GM13976 (cell line): ENCODE data around the gene PTHLH.

Source experiments
- DNase-seq: peaks from one replicate; pipeline ENCODE4 v3.0.0; 2012; ENCODE audit warnings: low spot score
- CTCF ChIP-seq: IDR thresholded peaks from 2 replicates; pipeline ENCODE4 v1.5.1; 2012; ENCODE audit warnings: borderline replicate concordance, mild to moderate bottlenecking; ENCODE audit not compliant: insufficient read depth; ENCODE audit errors: extremely low read depth, missing control alignments, control extremely low read depth
- in situ Hi-C: fragments of 300-500 bp; cut with MboI; formaldehyde crosslinking; loops from one replicate; pipeline ENCODE4 v1.12.0; 2022; ENCODE audit warnings: low sequenced_read_pairs, mixed read lengths, inconsistent platforms; ENCODE audit not compliant: unreplicated experiment

The PTHLH gene

DNA sequence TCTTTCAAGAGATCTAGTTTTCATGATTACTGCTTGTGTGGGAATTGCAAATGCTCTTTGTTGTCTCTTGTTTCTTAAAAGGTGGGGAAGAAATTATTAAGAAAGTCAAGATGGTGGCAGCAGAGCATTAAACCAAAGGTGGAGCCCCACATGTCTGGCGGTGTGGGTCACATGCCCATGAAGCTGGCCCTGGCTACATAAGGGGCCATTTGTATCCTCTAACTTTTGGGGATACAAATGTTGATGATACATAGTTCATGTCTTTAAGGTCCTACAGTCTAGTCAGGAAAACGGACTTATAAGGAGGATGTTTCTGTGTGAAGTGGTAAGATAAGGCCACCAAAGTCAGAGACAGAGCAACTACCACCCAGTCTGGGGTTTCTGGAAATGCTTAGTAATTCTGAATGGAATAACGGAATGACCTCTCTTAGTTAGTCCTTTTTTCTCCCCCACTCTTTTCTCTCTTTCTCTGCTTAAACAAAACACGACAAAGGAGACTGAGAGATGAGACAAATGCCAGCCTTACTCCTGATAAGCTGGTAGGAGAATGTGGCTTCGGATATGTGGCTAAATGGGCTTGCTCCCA lies 39.9 kb upstream of the PTHLH start:
- in situ Hi-C loops, result no loop called here
- no peak for TF ChIP-seq CTCF
- DNase-seq, result no peak

DNA sequence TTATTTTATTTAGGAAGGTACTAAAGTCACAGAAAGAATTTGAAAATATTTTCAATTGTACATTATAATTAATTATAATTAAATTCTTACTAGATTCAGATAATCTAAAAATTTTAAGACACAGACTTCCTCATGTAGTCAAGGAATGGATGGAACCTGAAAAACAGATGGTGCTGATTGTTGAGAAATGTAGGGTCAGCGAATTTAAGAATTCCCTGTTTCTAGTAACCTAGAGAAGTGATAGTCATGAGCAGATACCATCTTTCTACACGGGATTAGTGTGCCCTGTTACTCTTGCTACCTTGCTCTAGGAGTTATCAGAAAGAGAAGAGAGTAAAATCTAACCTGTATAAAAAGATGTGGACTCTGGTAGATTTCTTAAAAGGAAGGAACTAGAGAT lies 37.5 kb upstream of the PTHLH start:
- TF ChIP-seq CTCF, result no peak
- in situ Hi-C loops, result no loop called here
- DNase-seq, result no peak

- no peak for DNase-seq
- TF ChIP-seq CTCF, result no peak
- in situ Hi-C loops, result no loop called here
Measured at GRCh38 chr12:27999970-28000369, 27.4 kb upstream of the PTHLH start.

DNA sequence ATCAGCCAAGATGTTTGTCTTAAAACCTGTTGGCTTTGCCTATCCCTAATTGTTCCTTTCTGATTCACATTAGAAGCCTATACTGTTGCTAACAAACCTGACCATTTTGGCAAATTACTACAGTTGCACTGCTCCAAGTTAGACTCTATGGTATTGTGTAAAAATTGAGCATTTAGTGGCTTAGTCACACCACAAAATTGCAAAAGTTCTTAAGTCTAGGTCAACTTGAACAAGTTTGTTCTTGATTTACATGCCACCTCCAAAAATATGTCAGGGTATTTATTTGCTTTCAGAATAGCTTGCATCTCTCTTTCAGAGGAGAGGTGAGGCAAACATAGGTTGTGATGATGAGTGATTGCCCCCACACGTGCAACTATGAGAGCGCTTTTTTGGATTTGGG lies 27.0 kb upstream of the PTHLH start:
- DNase-seq, result no peak
- TF ChIP-seq CTCF, result no peak
- in situ Hi-C loops, result no loop called here

- DNase-seq, result no peak
Measured at GRCh38 chr12:27998658-27999057, 26.1 kb upstream of the PTHLH start.

DNA sequence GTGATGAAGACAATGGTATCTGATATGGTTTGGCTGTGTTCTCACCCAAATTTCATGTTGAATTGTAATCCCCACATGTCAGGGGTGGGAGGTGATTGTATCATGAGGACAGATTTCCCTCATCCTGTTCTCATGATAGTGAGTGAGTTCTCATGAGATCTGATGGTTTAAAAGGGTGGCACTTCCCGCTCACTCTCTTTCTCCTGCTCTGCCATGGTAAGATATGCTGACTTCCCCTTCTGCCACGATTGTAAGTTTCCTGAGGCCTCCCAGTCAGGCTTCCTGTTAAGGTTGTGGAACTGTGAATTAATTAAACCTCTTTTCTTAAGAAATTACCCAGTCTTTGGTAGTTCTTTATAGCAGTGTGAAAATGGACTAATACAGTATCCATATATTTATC lies 25.6 kb upstream of the PTHLH start:
- no peak for DNase-seq
- TF ChIP-seq CTCF, result no peak
- in situ Hi-C loops, result no loop called here

More at GRCh38 chr12:27998658-27999057, 26.1 kb upstream of the PTHLH start:
- in situ Hi-C loops, result no loop called here
- no peak for TF ChIP-seq CTCF
